Gastrocnemius medialis (tissue), 4 donors: Measurements from ENCODE around the gene SPATA22.

Source experiments
- CTCF ChIP-seq, 5 experiments: fragments of 450-650 bp in 3 of 5; fragments of 200-600 bp in 2 of 5; sonication (generic) in 2 of 5; IDR thresholded peaks in 4 of 5; conservative IDR thresholded peaks in 1 of 5; 1 replicate in 4 of 5; 2 replicates in 1 of 5; pipeline ENCODE4 v1.5.1; 2016 to 2019; ENCODE audit warnings: antibody characterized with exemption in 5 of 5, mild to moderate bottlenecking in 3 of 5, moderate library complexity in 3 of 5
- POLR2A ChIP-seq, 2 donors: fragments of 450-650 bp; IDR thresholded peaks; one replicate each; pipeline ENCODE4 v1.6.1; 2017; ENCODE audit warnings: antibody characterized with exemption in 2 of 2, mild to moderate bottlenecking in 2 of 2, moderate library complexity in 2 of 2

GRCh38 chr17:3475812-3476610, 4.4 kb upstream of the SPATA22 start, which contains the start of gene ASPA:
- TF ChIP-seq POLR2A (IDR thresholded peaks at IDR 0.05) = no peak
- TF ChIP-seq CTCF (IDR thresholded peaks at IDR 0.05 in 4 of 5, conservative IDR thresholded peaks at IDR 0.05 in 1 of 5) = no peak
